ENCODE results near the gene MACC1. TPM values are rescaled to one million over a fixed set of nuclear protein-coding genes. Genes with fewer than 3 reads are reported as not detected.

Gene MACC1
- total and polyA plus RNA-seq, 9 of the 15 experiments (the other 6 are each of a cell fraction or from before 2014, with no cell fraction given) = 5.9 to 30.2 (median 10.4) TPM

DNA sequence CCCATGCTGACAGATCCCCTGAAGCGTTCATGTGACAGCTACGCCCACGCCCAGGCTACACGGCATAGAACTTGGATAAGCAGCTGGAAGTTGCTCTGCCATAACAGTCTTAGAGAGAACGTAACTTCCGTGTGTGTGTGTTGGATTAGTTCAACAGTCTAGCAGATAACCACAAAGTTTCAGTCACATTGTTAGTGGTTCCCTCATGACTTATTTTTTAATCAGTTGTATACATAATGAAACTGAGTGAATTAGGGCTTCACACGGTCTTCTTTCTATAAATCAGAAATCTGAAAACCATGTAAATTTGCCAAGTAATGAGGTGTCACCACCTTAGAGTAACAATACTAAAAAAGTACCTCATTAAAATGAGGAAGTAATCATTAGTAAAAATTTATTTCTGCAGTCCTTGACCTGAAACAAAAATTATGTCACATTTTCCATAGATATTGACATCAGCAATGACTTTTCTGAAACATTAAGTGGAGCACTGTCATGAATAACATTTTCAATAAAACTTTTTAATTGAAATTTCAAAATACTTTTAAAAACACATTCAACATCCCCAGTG lies 21.7 kb upstream of the MACC1 start (continued):
- TF ChIP-seq, protein P1, sequence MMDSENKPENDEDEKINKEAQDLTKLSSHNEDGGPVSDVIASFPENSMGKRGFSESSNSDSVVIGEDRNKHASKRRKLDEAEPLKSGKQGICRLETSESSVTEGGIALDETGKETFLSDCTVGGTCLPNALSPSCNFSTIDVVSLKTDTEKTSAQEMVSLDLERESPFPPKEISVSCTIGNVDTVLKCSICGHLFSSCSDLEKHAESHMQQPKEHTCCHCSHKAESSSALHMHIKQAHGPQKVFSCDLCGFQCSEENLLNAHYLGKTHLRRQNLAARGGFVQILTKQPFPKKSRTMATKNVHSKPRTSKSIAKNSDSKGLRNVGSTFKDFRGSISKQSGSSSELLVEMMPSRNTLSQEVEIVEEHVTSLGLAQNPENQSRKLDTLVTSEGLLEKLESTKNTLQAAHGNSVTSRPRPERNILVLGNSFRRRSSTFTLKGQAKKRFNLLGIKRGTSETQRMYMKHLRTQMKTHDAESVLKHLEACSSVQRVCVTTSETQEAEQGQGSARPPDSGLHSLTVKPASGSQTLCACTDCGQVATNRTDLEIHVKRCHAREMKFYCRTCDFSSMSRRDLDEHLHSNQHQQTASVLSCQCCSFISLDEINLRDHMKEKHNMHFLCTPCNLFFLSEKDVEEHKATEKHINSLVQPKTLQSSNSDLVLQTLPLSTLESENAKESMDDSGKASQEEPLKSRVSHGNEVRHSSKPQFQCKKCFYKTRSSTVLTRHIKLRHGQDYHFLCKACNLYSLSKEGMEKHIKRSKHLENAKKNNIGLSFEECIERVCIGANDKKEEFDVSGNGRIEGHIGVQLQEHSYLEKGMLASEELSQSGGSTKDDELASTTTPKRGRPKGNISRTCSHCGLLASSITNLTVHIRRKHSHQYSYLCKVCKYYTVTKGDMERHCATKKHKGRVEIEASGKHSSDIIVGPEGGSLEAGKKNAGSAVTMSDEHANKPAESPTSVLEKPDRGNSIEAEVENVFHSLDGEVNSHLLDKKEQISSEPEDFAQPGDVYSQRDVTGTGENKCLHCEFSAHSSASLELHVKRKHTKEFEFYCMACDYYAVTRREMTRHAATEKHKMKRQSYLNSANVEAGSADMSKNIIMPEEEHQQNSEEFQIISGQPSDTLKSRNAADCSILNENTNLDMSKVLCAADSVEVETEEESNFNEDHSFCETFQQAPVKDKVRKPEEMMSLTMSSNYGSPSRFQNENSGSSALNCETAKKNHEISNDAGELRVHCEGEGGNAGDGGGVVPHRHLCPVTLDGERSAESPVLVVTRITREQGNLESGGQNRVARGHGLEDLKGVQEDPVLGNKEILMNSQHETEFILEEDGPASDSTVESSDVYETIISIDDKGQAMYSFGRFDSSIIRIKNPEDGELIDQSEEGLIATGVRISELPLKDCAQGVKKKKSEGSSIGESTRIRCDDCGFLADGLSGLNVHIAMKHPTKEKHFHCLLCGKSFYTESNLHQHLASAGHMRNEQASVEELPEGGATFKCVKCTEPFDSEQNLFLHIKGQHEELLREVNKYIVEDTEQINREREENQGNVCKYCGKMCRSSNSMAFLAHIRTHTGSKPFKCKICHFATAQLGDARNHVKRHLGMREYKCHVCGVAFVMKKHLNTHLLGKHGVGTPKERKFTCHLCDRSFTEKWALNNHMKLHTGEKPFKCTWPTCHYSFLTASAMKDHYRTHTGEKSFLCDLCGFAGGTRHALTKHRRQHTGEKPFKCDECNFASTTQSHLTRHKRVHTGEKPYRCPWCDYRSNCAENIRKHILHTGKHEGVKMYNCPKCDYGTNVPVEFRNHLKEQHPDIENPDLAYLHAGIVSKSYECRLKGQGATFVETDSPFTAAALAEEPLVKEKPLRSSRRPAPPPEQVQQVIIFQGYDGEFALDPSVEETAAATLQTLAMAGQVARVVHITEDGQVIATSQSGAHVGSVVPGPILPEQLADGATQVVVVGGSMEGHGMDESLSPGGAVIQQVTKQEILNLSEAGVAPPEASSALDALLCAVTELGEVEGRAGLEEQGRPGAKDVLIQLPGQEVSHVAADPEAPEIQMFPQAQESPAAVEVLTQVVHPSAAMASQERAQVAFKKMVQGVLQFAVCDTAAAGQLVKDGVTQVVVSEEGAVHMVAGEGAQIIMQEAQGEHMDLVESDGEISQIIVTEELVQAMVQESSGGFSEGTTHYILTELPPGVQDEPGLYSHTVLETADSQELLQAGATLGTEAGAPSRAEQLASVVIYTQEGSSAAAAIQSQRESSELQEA (IDR thresholded peaks at IDR 0.05; ENCODE audit: low read depth) = no peak
- TF ChIP-seq, protein P2, sequence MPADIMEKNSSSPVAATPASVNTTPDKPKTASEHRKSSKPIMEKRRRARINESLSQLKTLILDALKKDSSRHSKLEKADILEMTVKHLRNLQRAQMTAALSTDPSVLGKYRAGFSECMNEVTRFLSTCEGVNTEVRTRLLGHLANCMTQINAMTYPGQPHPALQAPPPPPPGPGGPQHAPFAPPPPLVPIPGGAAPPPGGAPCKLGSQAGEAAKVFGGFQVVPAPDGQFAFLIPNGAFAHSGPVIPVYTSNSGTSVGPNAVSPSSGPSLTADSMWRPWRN (IDR thresholded peaks at IDR 0.05; ENCODE audit: low read depth) = no peak
- TF ChIP-seq EWSR1 (IDR thresholded peaks at IDR 0.05; ENCODE audit: borderline replicate concordance, low read depth, partially characterized antibody) = no peak
- TF ChIP-seq XRCC5 (IDR thresholded peaks at IDR 0.05; ENCODE audit: low read depth, low read length) = no peak
- TF ChIP-seq, protein P3, sequence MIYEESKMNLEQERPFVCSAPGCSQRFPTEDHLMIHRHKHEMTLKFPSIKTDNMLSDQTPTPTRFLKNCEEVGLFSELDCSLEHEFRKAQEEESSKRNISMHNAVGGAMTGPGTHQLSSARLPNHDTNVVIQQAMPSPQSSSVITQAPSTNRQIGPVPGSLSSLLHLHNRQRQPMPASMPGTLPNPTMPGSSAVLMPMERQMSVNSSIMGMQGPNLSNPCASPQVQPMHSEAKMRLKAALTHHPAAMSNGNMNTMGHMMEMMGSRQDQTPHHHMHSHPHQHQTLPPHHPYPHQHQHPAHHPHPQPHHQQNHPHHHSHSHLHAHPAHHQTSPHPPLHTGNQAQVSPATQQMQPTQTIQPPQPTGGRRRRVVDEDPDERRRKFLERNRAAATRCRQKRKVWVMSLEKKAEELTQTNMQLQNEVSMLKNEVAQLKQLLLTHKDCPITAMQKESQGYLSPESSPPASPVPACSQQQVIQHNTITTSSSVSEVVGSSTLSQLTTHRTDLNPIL (CRISPR knock-in tag; IDR thresholded peaks at IDR 0.05) = no peak
- TF ChIP-seq CBX3 (IDR thresholded peaks at IDR 0.05; ENCODE audit: borderline replicate concordance in 1 of 2, low read length in 2 of 2) = peak in 1 of 2 experiments; percentile 90; a peak in 1 of 3 replicates
- no peak for TF ChIP-seq HMG20A (CRISPR knock-in tag; conservative IDR thresholded peaks at IDR 0.05)
- no peak for TF ChIP-seq PPARD (CRISPR knock-in tag; IDR thresholded peaks at IDR 0.05)
- TF ChIP-seq GATA2 (CRISPR knock-in tag; IDR thresholded peaks at IDR 0.05) = peak; percentile 67; the same call in 1 of the 2 replicates
- TF ChIP-seq, protein P4, sequence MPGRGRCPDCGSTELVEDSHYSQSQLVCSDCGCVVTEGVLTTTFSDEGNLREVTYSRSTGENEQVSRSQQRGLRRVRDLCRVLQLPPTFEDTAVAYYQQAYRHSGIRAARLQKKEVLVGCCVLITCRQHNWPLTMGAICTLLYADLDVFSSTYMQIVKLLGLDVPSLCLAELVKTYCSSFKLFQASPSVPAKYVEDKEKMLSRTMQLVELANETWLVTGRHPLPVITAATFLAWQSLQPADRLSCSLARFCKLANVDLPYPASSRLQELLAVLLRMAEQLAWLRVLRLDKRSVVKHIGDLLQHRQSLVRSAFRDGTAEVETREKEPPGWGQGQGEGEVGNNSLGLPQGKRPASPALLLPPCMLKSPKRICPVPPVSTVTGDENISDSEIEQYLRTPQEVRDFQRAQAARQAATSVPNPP (IDR thresholded peaks at IDR 0.05; ENCODE audit: borderline replicate concordance, insufficient read depth, insufficient read length) = no peak
